Activated CD8-positive, alpha-beta memory T cell treated with anti-CD3 and anti-CD28 coated beads, Interleukin-2, amount 10 ng/mL, durations not matched to agents 7 days and 5 days (primary cell): ENCODE data around the gene POLD4. TPM values are rescaled to one million over a fixed set of nuclear protein-coding genes. Genes with fewer than 3 reads are reported as not detected.

Source experiments
- ATAC-seq: fragments of 150-1000 bp; cut with Tn5 transposase; one replicate; pipeline ENCODE4 v1.10.0; 2021; ENCODE audit warnings: moderate library complexity
- CTCF ChIA-PET: fragments of 350-600 bp; sonication (Branson Sonifier 250); formaldehyde crosslinking; loops from one replicate; lab custom pipeline; 2021; ENCODE audit warnings: antibody characterized with exemption; lab: Charles Lee
- DNase-seq: peaks from one replicate; pipeline ENCODE4 v3.0.0-alpha.2; 2020
- H3K27ac Mint-ChIP-seq: one replicate; pipeline ENCODE4 v1.8.0; 2021; ENCODE audit warnings: mild to moderate bottlenecking, mixed read lengths
- H3K27me3 Mint-ChIP-seq: one replicate; pipeline ENCODE4 v1.8.0; 2021; ENCODE audit warnings: mixed read lengths
- H3K36me3 Mint-ChIP-seq: one replicate; pipeline ENCODE4 v1.8.0; 2021; ENCODE audit warnings: mild to moderate bottlenecking, mixed read lengths
- H3K4me1 Mint-ChIP-seq: one replicate; pipeline ENCODE4 v1.8.0; 2021; ENCODE audit warnings: mixed read lengths
- H3K4me3 Mint-ChIP-seq: one replicate; pipeline ENCODE4 v1.8.0; 2021; ENCODE audit warnings: mild to moderate bottlenecking, moderate library complexity, mixed read lengths
- H3K9me3 Mint-ChIP-seq: one replicate; pipeline ENCODE4 v1.8.0; 2022; ENCODE audit warnings: low read depth, mixed read lengths
- total RNA-seq, 2 experiments: library from RNA; stranded (reverse); gene quantifications; one replicate each; pipeline ENCODE4 v1.2.3, GENCODE V29; 2021

POLD4 gene
- total RNA-seq, 2 experiments from 2014 or later = 36.5 to 49.6 TPM

GRCh38 chr11:67382276-67383136 lies 29.2 kb upstream of the POLD4 start:
- DNase-seq (peak; percentile 90), ATAC-seq (peak; percentile 94)
- CTCF ChIA-PET = interaction anchor here (0.6 to 32.6 kb wide), 40 partner anchors 9 to 302 kb away, joined by 3 to 1153 read pairs (median 5); partner anchors contain the start of genes ANKRD13D, CLCF1, POLD4 and PPP1CA
- H3K27ac Mint-ChIP-seq = no peak overlapping the region
- no peak overlapping the region for H3K4me3 Mint-ChIP-seq
- H3K4me1 Mint-ChIP-seq = peaks cover 5% of the 10 kb centered on the region
- peaks cover 38% of the 10 kb centered on the region for H3K27me3 Mint-ChIP-seq
- no peaks in the 10 kb centered on the region for H3K9me3 Mint-ChIP-seq
- no peaks in the 10 kb centered on the region for H3K36me3 Mint-ChIP-seq

GRCh38 chr11:67381244-67381972 lies 28.1 kb upstream of the POLD4 start:
- no peak for DNase-seq
- Mint-ChIP-seq H3K27ac (peak overlapping the region; percentile 33), H3K4me1 (peaks cover 5% of the 10 kb centered on the region), H3K36me3 (no peaks in the 10 kb centered on the region), H3K9me3 (no peaks in the 10 kb centered on the region), H3K27me3 (peaks cover 47% of the 10 kb centered on the region), H3K4me3 (no peak overlapping the region)
- CTCF ChIA-PET = interaction anchor here (0.6 to 32.6 kb wide), 26 partner anchors 10 to 299 kb away, joined by 3 to 1153 read pairs (median 6); partner anchors contain the start of genes ANKRD13D, CLCF1, POLD4 and PTPRCAP
- ATAC-seq = no peak

DNA sequence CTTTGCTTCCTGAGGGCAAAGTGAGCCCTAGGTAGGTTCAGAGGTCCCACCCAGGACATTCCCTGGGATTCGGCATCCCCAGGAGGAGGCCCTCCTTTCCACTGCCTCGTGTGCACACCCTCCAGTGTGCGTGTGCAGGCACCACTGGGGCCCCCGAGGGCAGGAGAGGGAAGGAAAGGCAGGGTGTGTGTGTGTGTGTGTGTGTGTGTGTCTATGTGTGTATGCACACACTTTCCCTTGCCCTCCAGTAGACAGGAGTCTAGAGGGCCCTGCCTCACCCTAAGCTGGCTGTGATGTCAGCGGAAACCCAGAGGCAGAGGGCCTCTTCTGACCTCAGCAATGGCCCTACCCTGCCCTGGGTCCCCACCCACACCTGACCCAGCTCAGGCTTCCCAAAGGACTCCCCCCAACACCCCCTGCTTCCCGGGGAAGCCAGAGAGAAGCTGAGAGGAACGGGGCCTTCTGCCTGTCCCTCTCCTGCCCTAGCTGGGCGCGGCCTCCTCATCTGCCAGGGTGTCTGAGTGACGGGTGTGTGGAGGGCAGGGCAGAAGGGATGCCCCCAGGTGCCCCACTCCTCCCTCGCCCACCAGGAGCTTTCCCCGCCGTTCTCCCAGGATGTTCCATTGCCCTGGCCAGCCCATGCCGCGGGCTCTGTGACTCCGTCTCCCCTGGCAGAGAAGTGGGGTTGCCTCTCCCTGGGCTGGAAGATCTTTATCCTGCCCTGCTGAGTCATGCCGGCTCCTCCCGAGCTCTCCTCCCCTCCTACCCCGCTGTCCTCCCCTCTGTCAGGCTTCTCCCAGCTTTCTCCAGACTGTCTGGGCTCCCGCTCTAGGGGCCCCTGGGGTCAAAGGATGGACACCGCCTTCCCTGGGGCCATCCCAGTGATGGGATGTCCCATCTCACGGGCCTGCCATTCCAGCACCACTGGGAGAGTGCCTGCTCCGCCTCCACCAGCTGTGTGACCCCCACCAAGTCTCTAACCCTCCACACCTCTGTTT lies 26.0 kb upstream of the POLD4 start:
- H3K4me3 Mint-ChIP-seq = no peak overlapping the region
- H3K27me3 Mint-ChIP-seq = peaks cover 45% of the 10 kb centered on the region
- no peaks in the 10 kb centered on the region for H3K36me3 Mint-ChIP-seq
- DNase-seq = no peak
- peaks cover 13% of the 10 kb centered on the region for H3K4me1 Mint-ChIP-seq
- no peaks in the 10 kb centered on the region for H3K9me3 Mint-ChIP-seq
- CTCF ChIA-PET = interaction anchor here (1.2 to 32.6 kb wide), 6 partner anchors 18 to 117 kb away, joined by 3 to 1153 read pairs (median 22); partner anchors contain the start of genes CLCF1 and POLD4
- H3K27ac Mint-ChIP-seq = no peak overlapping the region
- no peak for ATAC-seq

- DNase-seq = no peak
- CTCF ChIA-PET = interaction anchor here (2.0 to 32.6 kb wide), 3 partner anchors 17 to 116 kb away, joined by 7 to 1153 read pairs (median 8); partner anchors contain the start of genes CLCF1 and POLD4
- Mint-ChIP-seq H3K9me3 (no peaks in the 10 kb centered on the region), H3K27ac (no peak overlapping the region), H3K36me3 (no peaks in the 10 kb centered on the region), H3K4me1 (peaks cover 19% of the 10 kb centered on the region), H3K4me3 (no peak overlapping the region), H3K27me3 (peaks cover 46% of the 10 kb centered on the region)
- ATAC-seq = no peak
Measured at GRCh38 chr11:67378544-67378943, 25.2 kb upstream of the POLD4 start.

DNA sequence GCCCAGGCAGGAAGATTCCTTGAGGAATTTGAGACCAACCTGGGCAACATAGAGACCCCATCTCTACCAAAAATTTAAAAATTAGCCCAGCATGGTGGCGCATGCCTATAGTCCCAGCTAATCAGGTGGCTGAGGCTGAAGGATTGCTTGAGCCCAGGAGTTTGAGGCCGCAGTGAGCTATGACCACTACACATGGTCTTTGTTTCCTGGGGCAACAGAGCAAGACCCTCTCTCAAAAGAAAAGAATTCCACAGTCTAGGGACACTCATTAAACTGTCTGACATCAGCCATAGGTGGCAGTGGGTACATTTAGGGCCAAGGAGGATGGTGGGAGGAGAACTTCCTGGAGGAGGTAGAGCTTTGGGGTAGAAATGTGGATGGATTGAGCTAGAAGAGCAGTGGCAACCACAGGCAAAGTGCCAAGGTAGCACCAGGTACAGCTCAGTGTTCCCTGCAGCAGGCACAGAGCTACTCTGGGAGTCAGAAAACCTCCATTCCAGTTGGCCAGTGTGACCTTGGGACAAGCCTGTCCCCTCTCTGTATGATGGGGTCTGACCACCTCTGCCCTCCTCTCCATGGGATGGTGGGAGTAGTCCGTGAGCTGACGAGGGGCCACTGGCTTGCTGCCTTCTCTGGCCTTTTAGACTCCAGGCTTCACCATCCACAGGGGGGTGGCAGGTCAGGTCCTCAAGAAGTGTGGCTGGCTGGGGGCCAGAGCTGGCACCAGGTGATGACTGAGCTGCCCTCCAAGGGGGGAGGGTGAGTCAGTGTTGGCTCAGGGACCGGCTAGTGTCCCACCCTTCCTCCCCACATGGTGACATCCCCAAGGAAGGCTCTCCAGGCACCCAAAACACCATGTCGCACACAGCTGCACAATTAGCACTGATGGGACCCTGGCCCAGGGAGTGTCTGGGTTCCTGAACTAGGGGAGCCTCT lies 23.8 kb upstream of the POLD4 start:
- no peak for DNase-seq
- ATAC-seq = no peak
- Mint-ChIP-seq H3K36me3 (no peaks in the 10 kb centered on the region), H3K27me3 (peaks cover 47% of the 10 kb centered on the region), H3K4me1 (peaks cover 18% of the 10 kb centered on the region), H3K27ac (no peak overlapping the region), H3K9me3 (no peaks in the 10 kb centered on the region), H3K4me3 (no peak overlapping the region)
- CTCF ChIA-PET = interaction anchor here (0.8 to 32.6 kb wide), 4 partner anchors 10 to 99 kb away, joined by 3 to 1153 read pairs (median 5); partner anchors contain the start of genes CLCF1 and POLD4

GRCh38 chr11:67376063-67376820 lies 22.9 kb upstream of the POLD4 start:
- H3K27ac Mint-ChIP-seq = no peak overlapping the region
- peaks cover 21% of the 10 kb centered on the region for H3K4me1 Mint-ChIP-seq
- ATAC-seq (no peak), DNase-seq (no peak)
- no peak overlapping the region for H3K4me3 Mint-ChIP-seq
- CTCF ChIA-PET = interaction anchor here (0.8 to 32.6 kb wide), 5 partner anchors 11 to 114 kb away, joined by 3 to 1153 read pairs (median 5); partner anchors contain the start of genes CLCF1 and POLD4
- no peaks in the 10 kb centered on the region for H3K9me3 Mint-ChIP-seq
- H3K27me3 Mint-ChIP-seq = peaks cover 54% of the 10 kb centered on the region
- H3K36me3 Mint-ChIP-seq = no peaks in the 10 kb centered on the region

GRCh38 chr11:67375320-67376055 lies 22.1 kb upstream of the POLD4 start:
- H3K27me3 Mint-ChIP-seq = peaks cover 55% of the 10 kb centered on the region

DNA sequence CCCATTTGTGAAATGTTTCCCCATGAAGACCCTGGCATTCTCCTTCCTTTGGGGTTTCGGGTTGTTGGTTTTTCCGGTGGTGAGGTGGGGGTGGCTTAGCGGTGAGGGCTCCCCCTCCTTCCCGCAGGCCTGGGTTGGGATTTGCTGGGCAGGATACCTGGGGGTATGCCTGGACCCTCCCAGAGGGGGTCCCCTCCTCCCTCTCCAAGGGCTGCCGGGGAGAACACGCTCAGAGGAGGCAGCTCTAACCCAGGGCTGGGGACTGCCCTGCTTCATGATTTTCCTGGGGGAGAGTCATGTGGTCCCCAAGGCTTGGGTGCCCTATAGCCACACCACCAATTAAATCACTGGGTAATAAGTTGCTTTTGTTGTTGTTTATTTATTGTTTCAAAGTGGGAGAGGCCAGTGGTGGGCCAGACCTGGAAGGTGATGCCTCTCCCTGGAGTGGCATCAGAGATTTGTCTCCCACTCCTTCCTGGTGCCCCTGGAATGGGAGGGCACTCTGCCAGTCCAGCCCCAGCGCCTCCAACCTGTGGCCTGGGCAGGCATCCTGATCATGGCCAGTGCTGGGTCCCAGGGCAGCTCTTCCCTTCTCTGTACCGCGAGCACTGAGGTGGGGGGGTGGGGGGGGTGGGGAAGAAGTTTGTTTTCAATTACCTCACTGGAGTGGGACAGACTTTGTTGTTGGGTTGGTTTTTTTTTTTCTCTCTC lies 21.4 kb upstream of the POLD4 start:
- H3K27me3 Mint-ChIP-seq = peaks cover 63% of the 10 kb centered on the region
- no peaks in the 10 kb centered on the region for H3K9me3 Mint-ChIP-seq
- no peak overlapping the region for H3K27ac Mint-ChIP-seq
- H3K36me3 Mint-ChIP-seq = no peaks in the 10 kb centered on the region
- ATAC-seq (no peak), DNase-seq (no peak)
- H3K4me1 Mint-ChIP-seq = peaks cover 29% of the 10 kb centered on the region
- no peak overlapping the region for H3K4me3 Mint-ChIP-seq
- CTCF ChIA-PET = interaction anchor here (0.9 to 32.6 kb wide), 8 partner anchors 2 to 63 kb away, joined by 3 to 1153 read pairs (median 6); partner anchors contain the start of genes CLCF1, POLD4, PPP1CA and PTPRCAP

More at GRCh38 chr11:67375320-67376055, 22.1 kb upstream of the POLD4 start:
- Mint-ChIP-seq H3K9me3 (no peaks in the 10 kb centered on the region), H3K36me3 (no peaks in the 10 kb centered on the region), H3K27ac (no peak overlapping the region), H3K4me1 (peaks cover 23% of the 10 kb centered on the region), H3K4me3 (no peak overlapping the region)
- no peak for DNase-seq
- CTCF ChIA-PET = interaction anchor here (1.0 to 32.6 kb wide), 4 partner anchors 14 to 114 kb away, joined by 3 to 1153 read pairs (median 6); partner anchors contain the start of genes CLCF1 and POLD4
- no peak for ATAC-seq

DNA sequence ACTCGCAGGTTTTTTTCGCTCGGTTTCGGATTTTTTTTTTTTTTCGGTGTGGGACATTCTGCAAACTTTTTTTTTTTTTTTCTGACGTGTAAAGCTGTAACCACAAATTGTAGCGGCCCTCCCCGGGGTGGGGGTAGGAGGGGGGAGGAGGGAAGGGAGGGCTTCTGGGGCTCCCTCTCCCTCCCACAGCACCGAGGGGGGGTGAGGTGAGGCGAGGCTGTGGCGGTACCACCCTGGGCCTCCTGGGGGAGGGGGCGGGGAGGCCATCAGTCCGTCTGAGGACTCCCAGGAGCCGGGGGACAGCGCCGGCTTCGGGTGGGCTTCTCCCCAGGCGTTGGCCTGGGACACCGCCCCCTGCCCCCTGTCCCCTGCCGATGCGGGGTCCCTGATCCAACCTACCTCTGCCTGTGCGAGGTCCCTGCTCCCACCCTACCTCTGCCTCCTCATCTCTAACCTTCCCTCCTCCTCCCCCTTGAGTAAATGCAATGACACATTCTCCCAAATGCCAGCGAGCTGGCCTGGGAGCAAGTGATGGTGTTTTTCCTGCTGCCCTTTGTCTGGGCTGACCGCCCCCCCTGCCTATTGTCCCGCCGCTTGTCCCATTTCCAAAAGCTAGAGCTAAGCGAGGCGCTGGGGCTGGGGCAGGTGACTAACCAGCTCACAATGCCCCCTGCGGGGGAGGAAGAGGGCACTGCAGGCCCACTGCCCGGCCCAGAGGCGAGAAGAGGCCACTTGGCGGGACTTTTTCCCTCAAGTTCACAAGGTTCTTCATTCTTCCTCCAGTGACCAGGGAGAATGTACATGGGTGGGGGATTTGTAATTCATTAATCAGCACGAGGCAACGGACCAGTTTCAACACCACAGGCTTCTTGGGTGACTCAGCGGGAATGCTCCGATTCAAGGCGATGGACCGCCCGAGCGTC lies 20.6 kb upstream of the POLD4 start:
- H3K9me3 Mint-ChIP-seq = no peaks in the 10 kb centered on the region
- H3K27me3 Mint-ChIP-seq = peaks cover 71% of the 10 kb centered on the region
- H3K4me3 Mint-ChIP-seq = peak overlapping the region; percentile 72
- H3K36me3 Mint-ChIP-seq = no peaks in the 10 kb centered on the region
- H3K4me1 Mint-ChIP-seq = peaks cover 37% of the 10 kb centered on the region
- H3K27ac Mint-ChIP-seq = peak overlapping the region; percentile 65
- DNase-seq (peak; percentile 78), ATAC-seq (peak; percentile 48)
- CTCF ChIA-PET = interaction anchor here (0.6 to 32.6 kb wide), 11 partner anchors 3 to 258 kb away, joined by 3 to 1153 read pairs (median 4); partner anchors contain the start of genes CLCF1, PITPNM1, POLD4 and PPP1CA
